C4-2B (cell line): Measurements from ENCODE around the gene ADD3.

Source experiments
- ZFX ChIP-seq: fragments of 450-650 bp; IDR thresholded peaks from 2 replicates; pipeline ENCODE4 v1.6.1; 2017
- TF ChIP-seq, protein P1 (sequence below): fragments of 450-650 bp; conservative IDR thresholded peaks from 2 replicates; pipeline ENCODE4 v1.5.1; 2017; ENCODE audit warnings: mild to moderate bottlenecking

DNA sequence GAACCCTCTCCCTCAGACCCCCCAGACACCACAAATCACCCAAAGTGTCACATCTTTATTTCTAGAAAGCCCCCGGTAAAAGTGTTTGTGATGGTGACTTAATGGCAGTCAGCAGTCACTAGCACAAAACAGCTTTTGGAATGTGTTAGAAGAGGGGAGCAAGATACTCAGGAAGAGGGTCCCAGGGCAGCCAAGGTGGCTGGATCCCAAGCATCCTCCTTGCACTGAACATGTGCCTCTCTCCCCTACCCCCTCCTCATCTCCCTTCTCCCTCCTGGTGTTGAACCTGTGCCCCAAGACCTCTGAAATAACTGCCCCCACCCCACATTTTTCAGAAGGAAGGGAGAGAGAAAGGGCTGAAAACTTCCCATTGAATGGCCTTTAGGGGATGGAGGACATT is 161.8 kb downstream of the ADD3 start:
- TF ChIP-seq, protein P1, sequence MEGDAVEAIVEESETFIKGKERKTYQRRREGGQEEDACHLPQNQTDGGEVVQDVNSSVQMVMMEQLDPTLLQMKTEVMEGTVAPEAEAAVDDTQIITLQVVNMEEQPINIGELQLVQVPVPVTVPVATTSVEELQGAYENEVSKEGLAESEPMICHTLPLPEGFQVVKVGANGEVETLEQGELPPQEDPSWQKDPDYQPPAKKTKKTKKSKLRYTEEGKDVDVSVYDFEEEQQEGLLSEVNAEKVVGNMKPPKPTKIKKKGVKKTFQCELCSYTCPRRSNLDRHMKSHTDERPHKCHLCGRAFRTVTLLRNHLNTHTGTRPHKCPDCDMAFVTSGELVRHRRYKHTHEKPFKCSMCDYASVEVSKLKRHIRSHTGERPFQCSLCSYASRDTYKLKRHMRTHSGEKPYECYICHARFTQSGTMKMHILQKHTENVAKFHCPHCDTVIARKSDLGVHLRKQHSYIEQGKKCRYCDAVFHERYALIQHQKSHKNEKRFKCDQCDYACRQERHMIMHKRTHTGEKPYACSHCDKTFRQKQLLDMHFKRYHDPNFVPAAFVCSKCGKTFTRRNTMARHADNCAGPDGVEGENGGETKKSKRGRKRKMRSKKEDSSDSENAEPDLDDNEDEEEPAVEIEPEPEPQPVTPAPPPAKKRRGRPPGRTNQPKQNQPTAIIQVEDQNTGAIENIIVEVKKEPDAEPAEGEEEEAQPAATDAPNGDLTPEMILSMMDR = no peak
- TF ChIP-seq ZFX = no peak
